CD8-positive, alpha-beta memory T cell (primary cell): ENCODE results near the gene SH3BGRL2. TPM values are rescaled to one million over a fixed set of nuclear protein-coding genes. Genes with fewer than 3 reads are reported as not detected.

ENCODE experiments used
- CTCF ChIA-PET: fragments of 350-600 bp; sonication (Branson Sonifier 250); formaldehyde crosslinking; loops from one replicate; lab custom pipeline; 2021; ENCODE audit warnings: antibody characterized with exemption; lab: Charles Lee
- POLR2A ChIA-PET: fragments of 350-600 bp; sonication (Branson Sonifier 250); formaldehyde crosslinking; loops from one replicate; lab custom pipeline; 2021; ENCODE audit warnings: antibody characterized with exemption; lab: Charles Lee
- DNase-seq, 5 donors: peaks; one replicate each; pipeline versions ENCODE4 v3.0.0 to v3.0.0-alpha.2; 2020 to 2022; ENCODE audit warnings: mixed read lengths in 1 of 5
- H3K27ac ChIP-seq: one replicate; pipeline ENCODE4 v1.7.0; 2013; ENCODE audit warnings: low read depth, mild to moderate bottlenecking, low read length, moderate library complexity
- H3K27me3 ChIP-seq: 2 replicates; pipeline ENCODE4 v1.7.0; 2013; ENCODE audit warnings: low read length, mild to moderate bottlenecking; ENCODE audit not compliant: insufficient read depth, poor library complexity, severe bottlenecking
- H3K36me3 ChIP-seq: 2 replicates; pipeline ENCODE4 v1.7.0; 2013; ENCODE audit warnings: mild to moderate bottlenecking, low read length, moderate library complexity; ENCODE audit not compliant: insufficient read depth
- H3K4me1 ChIP-seq: 2 replicates; pipeline ENCODE4 v1.7.0; 2013; ENCODE audit warnings: mild to moderate bottlenecking, low read length, moderate library complexity; ENCODE audit not compliant: insufficient read depth
- H3K4me3 ChIP-seq: 2 replicates; pipeline ENCODE4 v1.7.0; 2013; ENCODE audit warnings: mild to moderate bottlenecking, low read length
- H3K9me3 ChIP-seq: 2 replicates; pipeline ENCODE4 v1.7.0; 2013; ENCODE audit warnings: mild to moderate bottlenecking, low read length
- H3K27ac Mint-ChIP-seq, 8 donors: one replicate each; pipeline ENCODE4 v1.8.0; 2020 to 2021; ENCODE audit warnings: mixed read lengths in 8 of 8, mild to moderate bottlenecking in 6 of 8, inconsistent platforms in 3 of 8, moderate library complexity in 3 of 8
- H3K27me3 Mint-ChIP-seq, 2 donors: one replicate each; pipeline ENCODE4 v1.8.0; 2020 to 2021; ENCODE audit warnings: mixed read lengths in 2 of 2, mild to moderate bottlenecking in 1 of 2, moderate library complexity in 1 of 2
- H3K36me3 Mint-ChIP-seq, 3 donors: one replicate each; pipeline ENCODE4 v1.8.0; 2020 to 2021; ENCODE audit warnings: mixed read lengths in 3 of 3, inconsistent platforms in 1 of 3, mild to moderate bottlenecking in 1 of 3
- H3K4me1 Mint-ChIP-seq, 3 donors: one replicate each; pipeline ENCODE4 v1.8.0; 2020 to 2021; ENCODE audit warnings: mixed read lengths in 3 of 3, inconsistent platforms in 1 of 3, mild to moderate bottlenecking in 1 of 3
- H3K4me3 Mint-ChIP-seq, 7 donors: one replicate each; pipeline ENCODE4 v1.8.0; 2020 to 2021; ENCODE audit warnings: mixed read lengths in 7 of 7, mild to moderate bottlenecking in 6 of 7, moderate library complexity in 4 of 7, inconsistent platforms in 2 of 7
- H3K9me3 Mint-ChIP-seq, 5 donors: one replicate each; pipeline ENCODE4 v1.8.0; 2020 to 2022; ENCODE audit warnings: mixed read lengths in 5 of 5, mild to moderate bottlenecking in 3 of 5, moderate library complexity in 2 of 5, inconsistent platforms in 1 of 5
- polyA plus RNA-seq: library from polyadenylated mRNA; unstranded; fragments of 300-500 nt; fragmentation: Illumina TruSeq; gene quantifications from one replicate; pipeline ENCODE4 v1.2.3, GENCODE V29; 2021
- total RNA-seq, 2 experiments: library from RNA; stranded (reverse); gene quantifications; one replicate each; pipeline ENCODE4 v1.2.3, GENCODE V29; 2021

SH3BGRL2 gene
- total and polyA plus RNA-seq, 3 experiments from 2014 or later, result 0.64 to 0.95 (median 0.81) TPM

- ChIA-PET POLR2A (no interaction called here), CTCF (interaction anchor here (1.4 kb wide), 1 partner anchor 59 kb away, joined by 4 read pairs; no protein-coding TSS in a partner anchor)
- no peak overlapping the region for H3K4me3 Mint-ChIP-seq
These were observed 88.3 kb downstream of the SH3BGRL2 start for GRCh38 chr6:79719248-79719960.

GRCh38 chr6:79724816-79725215 lies 93.7 kb downstream of the SH3BGRL2 start:
- H3K27me3 ChIP-seq, result no peaks in the 10 kb centered on the region
- H3K27ac ChIP-seq, result no peak overlapping the region
- no peak overlapping the region for H3K4me3 ChIP-seq
- no peaks in the 10 kb centered on the region for H3K9me3 ChIP-seq
- ChIA-PET POLR2A (no interaction called here), CTCF (no interaction called here)
- no peak for DNase-seq
- no peak overlapping the region for H3K27ac Mint-ChIP-seq
- H3K27me3 Mint-ChIP-seq, result peaks cover 4 to 22% of the 10 kb centered on the region in 2 donors
- H3K36me3 Mint-ChIP-seq, result no peaks in the 10 kb centered on the region
- H3K4me1 Mint-ChIP-seq, result no peaks in the 10 kb centered on the region
- no peaks in the 10 kb centered on the region for H3K4me1 ChIP-seq
- H3K36me3 ChIP-seq, result no peaks in the 10 kb centered on the region
- no peaks in the 10 kb centered on the region for H3K9me3 Mint-ChIP-seq
- no peak overlapping the region for H3K4me3 Mint-ChIP-seq

More at GRCh38 chr6:79719248-79719960, 88.3 kb downstream of the SH3BGRL2 start:
- Histone ChIP-seq H3K27me3 (no peaks in the 10 kb centered on the region), H3K27ac (no peak overlapping the region), H3K4me3 (no peak overlapping the region), H3K36me3 (no peaks in the 10 kb centered on the region), H3K4me1 (no peaks in the 10 kb centered on the region), H3K9me3 (no peaks in the 10 kb centered on the region)
- Mint-ChIP-seq H3K27me3 (peaks cover 6 to 10% of the 10 kb centered on the region in 2 donors), H3K36me3 (no peaks in the 10 kb centered on the region), H3K9me3 (no peaks in the 10 kb centered on the region), H3K4me1 (no peaks in the 10 kb centered on the region), H3K27ac (no peak overlapping the region)
- no peak for DNase-seq

- no peak overlapping the region for H3K27ac ChIP-seq
- DNase-seq, result no peak
- no peaks in the 10 kb centered on the region for H3K36me3 ChIP-seq
- H3K27me3 ChIP-seq, result no peaks in the 10 kb centered on the region
- Mint-ChIP-seq H3K27me3 (peaks cover 2 to 22% of the 10 kb centered on the region in 2 donors), H3K36me3 (no peaks in the 10 kb centered on the region), H3K9me3 (no peaks in the 10 kb centered on the region), H3K4me3 (no peak overlapping the region), H3K27ac (no peak overlapping the region), H3K4me1 (no peaks in the 10 kb centered on the region)
- H3K4me1 ChIP-seq, result no peaks in the 10 kb centered on the region
- no peaks in the 10 kb centered on the region for H3K9me3 ChIP-seq
- POLR2A ChIA-PET, result no interaction called here
- CTCF ChIA-PET, result no interaction called here
- no peak overlapping the region for H3K4me3 ChIP-seq
These were observed 100.3 kb downstream of the SH3BGRL2 start for GRCh38 chr6:79731471-79731870.

- H3K36me3 ChIP-seq, result no peaks in the 10 kb centered on the region
- H3K27me3 Mint-ChIP-seq, result peaks cover 2 to 17% of the 10 kb centered on the region in 2 donors
- DNase-seq, result no peak
- H3K9me3 ChIP-seq, result no peaks in the 10 kb centered on the region
- H3K36me3 Mint-ChIP-seq, result no peaks in the 10 kb centered on the region
- ChIA-PET CTCF (no interaction called here), POLR2A (no interaction called here)
- no peaks in the 10 kb centered on the region for H3K27me3 ChIP-seq
- H3K9me3 Mint-ChIP-seq, result no peaks in the 10 kb centered on the region
- no peak overlapping the region for H3K4me3 ChIP-seq
- no peaks in the 10 kb centered on the region for H3K4me1 ChIP-seq
- H3K27ac ChIP-seq, result no peak overlapping the region
- H3K4me3 Mint-ChIP-seq, result no peak overlapping the region
- no peaks in the 10 kb centered on the region for H3K4me1 Mint-ChIP-seq
- no peak overlapping the region for H3K27ac Mint-ChIP-seq
These were observed 102.3 kb downstream of the SH3BGRL2 start for GRCh38 chr6:79733388-79733787.

GRCh38 chr6:79734374-79734773 lies 103.2 kb downstream of the SH3BGRL2 start:
- peaks cover 0 to 17% of the 10 kb centered on the region in 2 donors for H3K27me3 Mint-ChIP-seq
- H3K9me3 Mint-ChIP-seq, result no peaks in the 10 kb centered on the region
- H3K27ac Mint-ChIP-seq, result no peak overlapping the region
- Histone ChIP-seq H3K36me3 (no peaks in the 10 kb centered on the region), H3K27me3 (no peaks in the 10 kb centered on the region), H3K27ac (no peak overlapping the region), H3K4me3 (no peak overlapping the region), H3K4me1 (no peaks in the 10 kb centered on the region), H3K9me3 (no peaks in the 10 kb centered on the region)
- no peak overlapping the region for H3K4me3 Mint-ChIP-seq
- DNase-seq, result no peak
- ChIA-PET CTCF (no interaction called here), POLR2A (no interaction called here)
- H3K36me3 Mint-ChIP-seq, result no peaks in the 10 kb centered on the region
- H3K4me1 Mint-ChIP-seq, result no peaks in the 10 kb centered on the region

GRCh38 chr6:79735183-79735582 lies 104.1 kb downstream of the SH3BGRL2 start:
- Histone ChIP-seq H3K4me1 (no peaks in the 10 kb centered on the region), H3K27me3 (no peaks in the 10 kb centered on the region), H3K4me3 (no peak overlapping the region), H3K36me3 (no peaks in the 10 kb centered on the region), H3K9me3 (no peaks in the 10 kb centered on the region), H3K27ac (no peak overlapping the region)
- no peak for DNase-seq
- Mint-ChIP-seq H3K9me3 (no peaks in the 10 kb centered on the region), H3K4me1 (no peaks in the 10 kb centered on the region), H3K36me3 (no peaks in the 10 kb centered on the region), H3K4me3 (no peak overlapping the region), H3K27me3 (peaks cover 0 to 16% of the 10 kb centered on the region in 2 donors), H3K27ac (no peak overlapping the region)
- CTCF ChIA-PET, result no interaction called here
- POLR2A ChIA-PET, result no interaction called here

GRCh38 chr6:79737172-79737571 lies 106.0 kb downstream of the SH3BGRL2 start:
- DNase-seq, result no peak
- H3K27ac ChIP-seq, result no peak overlapping the region
- no peak overlapping the region for H3K4me3 ChIP-seq
- H3K4me1 Mint-ChIP-seq, result no peaks in the 10 kb centered on the region
- no peaks in the 10 kb centered on the region for H3K9me3 Mint-ChIP-seq
- H3K9me3 ChIP-seq, result no peaks in the 10 kb centered on the region
- H3K4me1 ChIP-seq, result no peaks in the 10 kb centered on the region
- no peaks in the 10 kb centered on the region for H3K27me3 ChIP-seq
- CTCF ChIA-PET, result no interaction called here
- POLR2A ChIA-PET, result no interaction called here
- H3K4me3 Mint-ChIP-seq, result no peak overlapping the region
- H3K36me3 Mint-ChIP-seq, result no peaks in the 10 kb centered on the region
- no peak overlapping the region for H3K27ac Mint-ChIP-seq
- no peaks in the 10 kb centered on the region for H3K36me3 ChIP-seq
- peaks cover 0 to 13% of the 10 kb centered on the region in 2 donors for H3K27me3 Mint-ChIP-seq

GRCh38 chr6:79742030-79742429 lies 110.9 kb downstream of the SH3BGRL2 start:
- no peaks in the 10 kb centered on the region for H3K36me3 Mint-ChIP-seq
- H3K27ac ChIP-seq, result no peak overlapping the region
- ChIA-PET CTCF (no interaction called here), POLR2A (no interaction called here)
- no peak overlapping the region for H3K4me3 Mint-ChIP-seq
- peaks cover 5 to 13% (median 10%) of the 10 kb centered on the region in 5 donors for H3K9me3 Mint-ChIP-seq
- no peaks in the 10 kb centered on the region for H3K4me1 Mint-ChIP-seq
- no peak overlapping the region for H3K4me3 ChIP-seq
- no peak overlapping the region for H3K27ac Mint-ChIP-seq
- H3K4me1 ChIP-seq, result no peaks in the 10 kb centered on the region
- H3K36me3 ChIP-seq, result no peaks in the 10 kb centered on the region
- no peaks in the 10 kb centered on the region for H3K27me3 ChIP-seq
- peaks cover 0 to 3% of the 10 kb centered on the region in 2 donors for H3K27me3 Mint-ChIP-seq
- no peak for DNase-seq
- H3K9me3 ChIP-seq, result no peaks in the 10 kb centered on the region
